Sigmoid colon (tissue), 7 donors: Measurements from ENCODE around the gene HMGN1. TPM values are rescaled to one million over a fixed set of nuclear protein-coding genes. Genes with fewer than 3 reads are reported as not detected.
A peak's percentile ranks its signal among the peaks of the same experiment; 100 is the strongest.
"Not testable (repeated sequence)": the region's sequence is repeated elsewhere in the genome, so short reads cannot be mapped to it uniquely, and the experiment has no call there.

Source experiments
- DNase-seq: peaks from one replicate; pipeline ENCODE4 v3.0.0-alpha.2; 2019
- H3K27ac ChIP-seq, 4 donors: fragments of 200-600 bp; sonication (generic); one replicate each; pipeline ENCODE4 v1.5.1; 2016 to 2019; ENCODE audit warnings: mild to moderate bottlenecking in 1 of 4
- H3K27me3 ChIP-seq, 3 donors: fragments of 200-600 bp; sonication (generic); one replicate each; pipeline ENCODE4 v1.5.1; 2019; ENCODE audit warnings: mild to moderate bottlenecking in 1 of 3
- H3K36me3 ChIP-seq, 4 donors: fragments of 200-600 bp; sonication (generic); one replicate each; pipeline ENCODE4 v1.5.1; 2016 to 2019
- H3K4me1 ChIP-seq, 4 donors: fragments of 200-600 bp; sonication (generic); one replicate each; pipeline ENCODE4 v1.5.1; 2017 to 2019
- H3K4me3 ChIP-seq, 4 donors: fragments of 200-600 bp; sonication (generic); one replicate each; pipeline ENCODE4 v1.5.1; 2017 to 2019; ENCODE audit warnings: mild to moderate bottlenecking in 2 of 4, moderate library complexity in 1 of 4
- H3K9me3 ChIP-seq, 4 donors: fragments of 200-600 bp in 3 of 4; sonication (generic) in 3 of 4; one replicate each; pipeline versions ENCODE4 v1.5.1 to v1.6.1; 2013 to 2019
- EP300 ChIP-seq, 4 donors: sonication (generic); formaldehyde crosslinking; IDR thresholded peaks; one replicate each; pipeline ENCODE4 v1.6.1; 2017; ENCODE audit warnings: antibody characterized with exemption in 4 of 4
- POLR2A ChIP-seq, 2 donors: fragments of 450-650 bp; IDR thresholded peaks; one replicate each; pipeline ENCODE4 v1.6.1; 2016; ENCODE audit warnings: antibody characterized with exemption in 2 of 2, mild to moderate bottlenecking in 2 of 2, moderate library complexity in 2 of 2
- POLR2AphosphoS5 ChIP-seq, 4 donors: sonication (generic); formaldehyde crosslinking; IDR thresholded peaks; one replicate each; pipeline ENCODE4 v1.6.1; 2017; ENCODE audit warnings: antibody characterized with exemption in 4 of 4
- WGBS, 2 donors: extraction: QIAGEN DNeasy Blood & Tissue Kit; methylation state at CpG; one replicate each; pipeline ENCODE4 v1.1.7; 2013; 5-methylcytosine and 5-hydroxymethylcytosine counted together
- intact Hi-C: fragments of 100-400 bp; cut with DNase I; formaldehyde crosslinking; loops from one replicate; pipeline ENCODE4 v1.15.1; 2023
- polyA plus RNA-seq, 3 donors: library from polyadenylated mRNA; stranded (reverse); fragments of 200-250 nt; gene quantifications; one replicate each; pipeline ENCODE4 v1.2.3, GENCODE V29; 2013
- total RNA-seq, 4 donors: library from RNA; depleted of rRNA; stranded (reverse); fragments of >200 nt; gene quantifications; one replicate each; pipeline ENCODE4 v1.1.0, GENCODE V29; 2016
- TF ChIP-seq, protein P1 (sequence below), 4 experiments: fragments of 450-650 bp in 3 of 4; fragments of 200-600 bp in 1 of 4; IDR thresholded peaks; one replicate each; pipeline ENCODE4 v1.5.1; 2016 to 2019; ENCODE audit warnings: antibody characterized with exemption in 4 of 4, mild to moderate bottlenecking in 3 of 4, moderate library complexity in 2 of 4
- donor health status: healthy with polysubstance abuse.
- donor health status: Bipolar disorder and iron deficiency.
- donor health status: healthy.

The HMGN1 gene
- total and polyA plus RNA-seq, 7 donors = 48.2 to 191 (median 73.3) TPM

DNA sequence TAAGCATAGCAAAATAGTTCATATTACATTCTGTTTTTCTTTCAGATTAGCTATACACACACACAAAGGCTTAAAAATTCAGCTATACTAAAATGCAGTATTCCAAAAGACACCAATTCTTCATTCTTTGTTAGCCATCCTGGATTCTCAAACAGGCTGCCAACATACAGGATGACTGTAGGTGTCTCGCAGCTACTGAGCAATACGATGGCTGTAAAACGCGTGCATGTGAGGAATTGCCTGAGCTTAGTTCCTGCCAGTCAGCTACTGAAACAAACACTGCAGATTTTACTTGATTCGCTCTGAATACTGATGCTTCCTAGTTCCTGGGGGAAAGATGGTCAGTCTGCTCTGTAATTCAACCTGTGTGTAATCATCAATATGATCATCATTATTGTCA is 24.7 kb upstream of the HMGN1 start:
- no peak overlapping the region for H3K27ac ChIP-seq
- no peaks in the 10 kb centered on the region for H3K4me1 ChIP-seq
- TF ChIP-seq, protein P1, sequence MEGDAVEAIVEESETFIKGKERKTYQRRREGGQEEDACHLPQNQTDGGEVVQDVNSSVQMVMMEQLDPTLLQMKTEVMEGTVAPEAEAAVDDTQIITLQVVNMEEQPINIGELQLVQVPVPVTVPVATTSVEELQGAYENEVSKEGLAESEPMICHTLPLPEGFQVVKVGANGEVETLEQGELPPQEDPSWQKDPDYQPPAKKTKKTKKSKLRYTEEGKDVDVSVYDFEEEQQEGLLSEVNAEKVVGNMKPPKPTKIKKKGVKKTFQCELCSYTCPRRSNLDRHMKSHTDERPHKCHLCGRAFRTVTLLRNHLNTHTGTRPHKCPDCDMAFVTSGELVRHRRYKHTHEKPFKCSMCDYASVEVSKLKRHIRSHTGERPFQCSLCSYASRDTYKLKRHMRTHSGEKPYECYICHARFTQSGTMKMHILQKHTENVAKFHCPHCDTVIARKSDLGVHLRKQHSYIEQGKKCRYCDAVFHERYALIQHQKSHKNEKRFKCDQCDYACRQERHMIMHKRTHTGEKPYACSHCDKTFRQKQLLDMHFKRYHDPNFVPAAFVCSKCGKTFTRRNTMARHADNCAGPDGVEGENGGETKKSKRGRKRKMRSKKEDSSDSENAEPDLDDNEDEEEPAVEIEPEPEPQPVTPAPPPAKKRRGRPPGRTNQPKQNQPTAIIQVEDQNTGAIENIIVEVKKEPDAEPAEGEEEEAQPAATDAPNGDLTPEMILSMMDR (IDR thresholded peaks at IDR 0.05) = no peak
- TF ChIP-seq POLR2A (IDR thresholded peaks at IDR 0.05) (no peak), EP300 (IDR thresholded peaks at IDR 0.05) (no peak)
- no peaks in the 10 kb centered on the region for H3K36me3 ChIP-seq
- H3K9me3 ChIP-seq = no peaks in the 10 kb centered on the region
- WGBS, 2 donors = 5 to 17% methylated on average over 5 of the region's 5 CpGs
- intact Hi-C loops = no loop called here
- H3K4me3 ChIP-seq = no peak overlapping the region
- H3K27me3 ChIP-seq = no peaks in the 10 kb centered on the region
- no peak for DNase-seq

DNA sequence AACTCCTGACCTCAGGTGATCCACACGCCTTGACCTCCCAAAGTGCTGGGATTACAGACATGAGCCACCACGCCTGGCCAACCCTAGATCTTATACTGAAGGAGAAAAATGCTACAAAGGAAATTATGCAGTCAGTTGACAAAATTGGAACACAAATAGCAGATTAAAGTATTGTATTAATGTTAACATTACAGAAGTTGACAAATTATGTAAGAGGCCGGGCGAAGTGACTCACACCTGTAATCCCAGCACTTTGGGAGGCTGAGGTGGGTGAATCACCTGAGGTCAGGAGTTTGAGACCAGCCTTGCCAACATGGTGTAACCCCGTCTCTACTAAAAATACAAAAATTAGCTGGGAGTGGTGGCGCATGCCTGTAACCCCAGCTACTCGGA is 21.0 kb upstream of the HMGN1 start:
- H3K27me3 ChIP-seq, H3K4me1 ChIP-seq, intact Hi-C loops, H3K9me3 ChIP-seq, H3K4me3 ChIP-seq, DNase-seq, H3K27ac ChIP-seq, H3K36me3 ChIP-seq: not testable (repeated sequence)
- WGBS, 2 donors = 81 to 84% methylated on average over 7 of the region's 7 CpGs

DNA sequence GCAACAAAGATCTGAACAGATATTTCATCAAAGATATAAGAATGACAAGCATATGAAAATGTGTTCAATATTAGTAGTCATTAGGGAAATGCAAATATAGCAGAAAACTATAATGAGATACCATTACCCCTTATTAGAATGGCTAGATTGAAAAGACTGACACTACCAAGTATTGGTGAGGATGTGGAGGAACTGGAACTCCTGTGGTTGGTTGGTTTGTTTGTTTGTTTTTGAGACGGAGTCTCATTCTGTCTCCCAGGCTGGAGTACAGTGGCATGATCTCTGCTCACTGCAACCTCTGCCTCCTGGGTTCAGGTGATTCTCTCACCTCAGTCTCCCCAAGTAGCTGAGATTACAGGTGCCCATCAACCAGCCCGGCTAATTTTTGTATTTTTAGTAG is 18.9 kb upstream of the HMGN1 start:
- DNase-seq = no peak
- no peak overlapping the region for H3K27ac ChIP-seq
- no peaks in the 10 kb centered on the region for H3K9me3 ChIP-seq
- H3K4me1 ChIP-seq = no peaks in the 10 kb centered on the region
- TF ChIP-seq POLR2A (IDR thresholded peaks at IDR 0.05) (no peak), EP300 (IDR thresholded peaks at IDR 0.05) (no peak), POLR2AphosphoS5 (IDR thresholded peaks at IDR 0.05) (no peak)
- TF ChIP-seq, protein P1 (IDR thresholded peaks at IDR 0.05) = no peak
- intact Hi-C loops = no loop called here
- 89 to 92% methylated on average over 2 of the region's 2 CpGs for WGBS, 2 donors
- H3K4me3 ChIP-seq = no peak overlapping the region
- no peaks in the 10 kb centered on the region for H3K36me3 ChIP-seq
- no peaks in the 10 kb centered on the region for H3K27me3 ChIP-seq

DNA sequence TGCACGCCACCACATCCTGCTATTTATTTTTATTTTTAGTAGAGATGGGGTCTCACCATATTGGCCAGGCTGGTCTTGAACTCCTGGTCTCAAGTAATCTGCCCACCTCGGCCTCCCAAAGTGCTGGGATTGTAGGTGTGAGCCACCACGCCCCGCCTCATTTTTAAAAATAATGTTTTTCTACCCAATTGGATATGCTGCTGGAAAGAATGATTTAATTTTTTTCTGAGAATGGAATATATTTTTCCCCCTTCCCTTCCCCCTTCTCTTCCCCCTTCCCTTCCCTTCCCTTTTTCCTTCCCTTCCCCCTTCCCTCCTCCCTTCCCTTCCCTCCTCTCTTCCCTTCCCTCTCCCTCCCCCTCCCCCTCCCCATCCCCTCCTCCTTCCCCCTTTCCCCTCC is 17.7 kb upstream of the HMGN1 start:
- Histone ChIP-seq H3K36me3 (no peaks in the 10 kb centered on the region), H3K4me3 (no peak overlapping the region), H3K27ac (no peak overlapping the region), H3K27me3 (no peaks in the 10 kb centered on the region), H3K4me1 (no peaks in the 10 kb centered on the region), H3K9me3 (no peaks in the 10 kb centered on the region)
- intact Hi-C loops = no loop called here
- 93 to 96% methylated on average over 4 of the region's 4 CpGs for WGBS, 2 donors
- TF ChIP-seq, protein P1 (IDR thresholded peaks at IDR 0.05) = no peak
- no peak for DNase-seq

DNA sequence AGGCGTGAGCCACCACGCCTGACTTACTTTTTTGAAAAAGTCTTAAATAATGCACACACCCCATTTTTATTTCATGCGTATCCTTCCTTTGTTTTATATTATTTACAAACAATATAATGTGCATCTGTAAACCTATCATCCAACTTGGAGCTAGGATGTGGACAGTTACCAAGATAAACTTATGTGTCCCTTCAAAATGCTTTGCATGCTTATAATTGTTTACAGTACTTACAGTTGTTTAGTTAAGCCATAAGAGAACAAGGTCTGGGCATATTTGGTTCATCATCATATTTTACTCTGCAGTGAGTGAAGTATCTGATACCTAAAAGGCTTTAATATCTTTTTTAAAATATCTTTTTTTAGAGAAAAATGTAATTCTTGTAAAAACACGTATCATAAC is 16.1 kb upstream of the HMGN1 start:
- H3K27me3 ChIP-seq = no peaks in the 10 kb centered on the region
- H3K36me3 ChIP-seq = no peaks in the 10 kb centered on the region
- WGBS, 2 donors = 47 to 82% methylated on average over 4 of the region's 4 CpGs
- no peak for DNase-seq
- H3K4me3 ChIP-seq = no peak overlapping the region
- H3K9me3 ChIP-seq = no peaks in the 10 kb centered on the region
- TF ChIP-seq, protein P1 (IDR thresholded peaks at IDR 0.05) = no peak
- TF ChIP-seq EP300 (IDR thresholded peaks at IDR 0.05) (no peak), POLR2AphosphoS5 (IDR thresholded peaks at IDR 0.05) (no peak), POLR2A (IDR thresholded peaks at IDR 0.05) (no peak)
- H3K4me1 ChIP-seq = no peaks in the 10 kb centered on the region
- peak overlapping the region in 1 of 4 donors; percentile 76 for H3K27ac ChIP-seq
- intact Hi-C loops = no loop called here
